GM12801 (cell line): ENCODE measurements around the gene SLC35E1.

Experiments used
- CTCF ChIP-seq: IDR thresholded peaks from one replicate; pipeline ENCODE4 v1.5.1; 2011; ENCODE audit warnings: control low read depth; ENCODE audit not compliant: insufficient read length; ENCODE audit errors: extremely low read depth

The SLC35E1 gene

GRCh38 chr19:16561382-16561781 lies 10.8 kb downstream of the SLC35E1 start:
- TF ChIP-seq CTCF, result no peak

GRCh38 chr19:16559780-16560276 lies 12.4 kb downstream of the SLC35E1 start:
- no peak for TF ChIP-seq CTCF

- no peak for TF ChIP-seq CTCF
Observed at GRCh38 chr19:16554776-16555175, 17.4 kb downstream of the SLC35E1 start.

GRCh38 chr19:16548956-16549355 lies 23.3 kb downstream of the SLC35E1 start:
- TF ChIP-seq CTCF, result no peak

- TF ChIP-seq CTCF, result no peak
Observed at GRCh38 chr19:16544473-16545231, 27.6 kb downstream of the SLC35E1 start.

GRCh38 chr19:16542910-16543472 lies 29.2 kb downstream of the SLC35E1 start:
- no peak for TF ChIP-seq CTCF

- TF ChIP-seq CTCF, result no peak
Observed at GRCh38 chr19:16542045-16542909, 29.9 kb downstream of the SLC35E1 start, which contains the start of gene CHERP. CHERP (minus strand) TSS chr19:16542437; CDS start chr19:16542378, 59 bp downstream.
